ENCODE measurements around the gene SCGN.

Gene SCGN

GRCh38 chr6:25681848-25682247, 29.8 kb downstream of the SCGN start:
- H3K9me3 ChIP-seq (ENCODE audit: control insufficient read depth, low read length) = no peaks in the 10 kb centered on the region
- H3K14ac ChIP-seq (ENCODE audit: low read length in 2 of 2) = no peak overlapping the region
- DNase-seq = no peak
- H3K4me2 ChIP-seq (ENCODE audit: low read length, poor library complexity, severe bottlenecking) = no peak overlapping the region
- no peak overlapping the region for H2AK5ac ChIP-seq (ENCODE audit: low read length, severe bottlenecking)
- no peak overlapping the region for H4K8ac ChIP-seq (ENCODE audit: low read length)
- no peak overlapping the region for H3K9ac ChIP-seq (ENCODE audit: low read length)
- no peaks in the 10 kb centered on the region for H3K36me3 ChIP-seq (ENCODE audit: control insufficient read depth in 1 of 2, insufficient read depth in 2 of 2, low read depth in 1 of 2, low read length in 2 of 2)
- H3K4me1 ChIP-seq (ENCODE audit: control insufficient read depth, insufficient read depth, low read depth, low read length) = no peaks in the 10 kb centered on the region
- H2BK15ac ChIP-seq (ENCODE audit: low read depth, poor library complexity, severe bottlenecking) = no peak overlapping the region
- H3K27ac ChIP-seq (ENCODE audit: low read length, poor library complexity, severe bottlenecking) = no peak overlapping the region
- no peak overlapping the region for H3K4ac ChIP-seq (ENCODE audit: low read depth in 1 of 2, low read length in 2 of 2)
- H3K79me1 ChIP-seq (replicated peaks; ENCODE audit: low read length, poor library complexity, severe bottlenecking) = no peaks in the 10 kb centered on the region
- H2BK120ac ChIP-seq (ENCODE audit: low read depth, low read length) = no peak overlapping the region
- H4K91ac ChIP-seq (ENCODE audit: low read length) = no peak overlapping the region
- H3K18ac ChIP-seq (ENCODE audit: low read depth in 1 of 2, low read length in 2 of 2) = no peak overlapping the region
- 73% methylated on average over 1 of the region's 3 CpGs for WGBS
- peaks cover 0 to 26% of the 10 kb centered on the region in 2 experiments for H3K27me3 ChIP-seq (ENCODE audit: control insufficient read depth in 1 of 2, insufficient read depth in 1 of 2, low read length in 2 of 2)
- no peak overlapping the region for H3K23ac ChIP-seq (ENCODE audit: low read length in 2 of 2)
- H2BK5ac ChIP-seq (ENCODE audit: low read depth, low read length, poor library complexity, severe bottlenecking) = no peak overlapping the region
- no peak overlapping the region for H2AFZ ChIP-seq (ENCODE audit: low read depth, low read length)
- no peak overlapping the region for H2BK12ac ChIP-seq (ENCODE audit: low read length in 2 of 2)
- H3K4me3 ChIP-seq (ENCODE audit: insufficient read depth in 1 of 2, low read depth in 1 of 2, low read length in 2 of 2) = no peak overlapping the region

DNA sequence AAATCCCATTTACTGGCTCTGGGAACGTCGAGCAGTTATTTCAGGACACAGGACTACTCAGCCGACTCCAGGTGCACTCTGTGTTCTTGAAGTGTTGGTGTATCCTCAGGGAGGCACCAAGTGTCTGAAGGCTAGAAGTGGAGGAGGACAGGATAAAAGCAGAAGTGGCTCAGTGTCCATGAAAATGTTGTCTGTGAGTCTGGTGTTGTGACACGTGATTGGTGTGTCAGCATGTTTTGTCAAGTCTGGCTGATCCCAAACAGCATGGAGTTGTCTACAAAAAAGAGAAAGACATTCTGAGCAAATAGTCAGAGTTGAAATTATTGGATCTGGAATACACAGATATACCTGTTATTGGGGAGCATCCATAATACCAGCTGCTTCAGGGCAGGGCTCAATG, 30.3 kb downstream of the SCGN start:
- no peak overlapping the region for H3K4me3 ChIP-seq (ENCODE audit: insufficient read depth in 1 of 2, low read depth in 1 of 2, low read length in 2 of 2)
- no peak overlapping the region for H2AK5ac ChIP-seq (ENCODE audit: low read length, severe bottlenecking)
- no peaks in the 10 kb centered on the region for H3K4me1 ChIP-seq (ENCODE audit: control insufficient read depth, insufficient read depth, low read depth, low read length)
- no peaks in the 10 kb centered on the region for H3K36me3 ChIP-seq (ENCODE audit: control insufficient read depth in 1 of 2, insufficient read depth in 2 of 2, low read depth in 1 of 2, low read length in 2 of 2)
- H3K9me3 ChIP-seq (ENCODE audit: control insufficient read depth, low read length) = no peaks in the 10 kb centered on the region
- H3K27me3 ChIP-seq (ENCODE audit: control insufficient read depth in 1 of 2, insufficient read depth in 1 of 2, low read length in 2 of 2) = peaks cover 0 to 26% of the 10 kb centered on the region in 2 experiments
- no peak overlapping the region for H2BK12ac ChIP-seq (ENCODE audit: low read length in 2 of 2)
- no peak overlapping the region for H2BK120ac ChIP-seq (ENCODE audit: low read depth, low read length)
- H3K4ac ChIP-seq (ENCODE audit: low read depth in 1 of 2, low read length in 2 of 2) = no peak overlapping the region
- H3K14ac ChIP-seq (ENCODE audit: low read length in 2 of 2) = no peak overlapping the region
- no peak overlapping the region for H2BK5ac ChIP-seq (ENCODE audit: low read depth, low read length, poor library complexity, severe bottlenecking)
- no peak for DNase-seq
- no peak overlapping the region for H2AFZ ChIP-seq (ENCODE audit: low read depth, low read length)
- no peak overlapping the region for H4K91ac ChIP-seq (ENCODE audit: low read length)
- no peak overlapping the region for H2BK15ac ChIP-seq (ENCODE audit: low read depth, poor library complexity, severe bottlenecking)
- no peak overlapping the region for H3K23ac ChIP-seq (ENCODE audit: low read length in 2 of 2)
- H3K27ac ChIP-seq (ENCODE audit: low read length, poor library complexity, severe bottlenecking) = no peak overlapping the region
- no peak overlapping the region for H4K8ac ChIP-seq (ENCODE audit: low read length)
- no peak overlapping the region for H3K9ac ChIP-seq (ENCODE audit: low read length)
- no peak overlapping the region for H3K4me2 ChIP-seq (ENCODE audit: low read length, poor library complexity, severe bottlenecking)
- no peak overlapping the region for H3K18ac ChIP-seq (ENCODE audit: low read depth in 1 of 2, low read length in 2 of 2)
- H3K79me1 ChIP-seq (replicated peaks; ENCODE audit: low read length, poor library complexity, severe bottlenecking) = no peaks in the 10 kb centered on the region
- WGBS = 75% methylated on average over 4 of the region's 4 CpGs

- Histone ChIP-seq H2BK12ac (ENCODE audit: low read length in 2 of 2) (no peak overlapping the region), H3K4ac (ENCODE audit: low read depth in 1 of 2, low read length in 2 of 2) (no peak overlapping the region), H3K4me2 (ENCODE audit: low read length, poor library complexity, severe bottlenecking) (no peak overlapping the region), H3K9me3 (ENCODE audit: control insufficient read depth, low read length) (no peaks in the 10 kb centered on the region), H3K4me1 (ENCODE audit: control insufficient read depth, insufficient read depth, low read depth, low read length) (no peaks in the 10 kb centered on the region), H3K18ac (ENCODE audit: low read depth in 1 of 2, low read length in 2 of 2) (no peak overlapping the region), H4K8ac (ENCODE audit: low read length) (no peak overlapping the region), H3K27ac (ENCODE audit: low read length, poor library complexity, severe bottlenecking) (no peak overlapping the region), H2AK5ac (ENCODE audit: low read length, severe bottlenecking) (no peak overlapping the region), H4K91ac (ENCODE audit: low read length) (no peak overlapping the region), H3K23ac (ENCODE audit: low read length in 2 of 2) (no peak overlapping the region), H2BK5ac (ENCODE audit: low read depth, low read length, poor library complexity, severe bottlenecking) (no peak overlapping the region), H2BK120ac (ENCODE audit: low read depth, low read length) (no peak overlapping the region), H3K27me3 (ENCODE audit: control insufficient read depth in 1 of 2, insufficient read depth in 1 of 2, low read length in 2 of 2) (peaks cover 0 to 19% of the 10 kb centered on the region in 2 experiments), H3K9ac (ENCODE audit: low read length) (no peak overlapping the region), H3K79me1 (replicated peaks; ENCODE audit: low read length, poor library complexity, severe bottlenecking) (no peaks in the 10 kb centered on the region), H3K36me3 (ENCODE audit: control insufficient read depth in 1 of 2, insufficient read depth in 2 of 2, low read depth in 1 of 2, low read length in 2 of 2) (no peaks in the 10 kb centered on the region), H2BK15ac (ENCODE audit: low read depth, poor library complexity, severe bottlenecking) (no peak overlapping the region), H3K14ac (ENCODE audit: low read length in 2 of 2) (no peak overlapping the region), H2AFZ (ENCODE audit: low read depth, low read length) (no peak overlapping the region), H3K4me3 (ENCODE audit: insufficient read depth in 1 of 2, low read depth in 1 of 2, low read length in 2 of 2) (no peak overlapping the region)
- no peak for DNase-seq
- WGBS = 100% methylated on average over 1 of the region's 2 CpGs
These were observed 32.5 kb downstream of the SCGN start for GRCh38 chr6:25684565-25684964.

DNA sequence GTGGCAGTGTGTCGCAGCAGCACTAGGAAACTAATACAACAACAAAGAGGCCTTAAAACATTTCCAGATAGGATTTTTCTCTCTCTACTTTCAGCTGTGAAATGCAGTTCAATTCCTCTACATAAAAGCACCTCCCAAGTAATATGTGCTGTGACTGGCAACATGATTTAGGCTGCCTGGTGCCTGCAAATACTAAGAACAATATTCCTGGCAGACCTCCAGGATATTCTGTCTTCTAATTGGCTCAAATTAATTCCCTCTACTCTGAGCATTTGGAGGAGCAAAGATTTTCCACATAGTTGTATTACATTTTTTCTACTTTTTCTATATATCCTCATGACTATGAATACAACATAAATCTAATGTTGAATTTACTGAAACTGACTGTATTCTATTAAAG, 33.2 kb downstream of the SCGN start:
- 89% methylated on average over 1 of the region's 1 CpG for WGBS
- no peaks in the 10 kb centered on the region for H3K79me1 ChIP-seq (replicated peaks; ENCODE audit: low read length, poor library complexity, severe bottlenecking)
- H3K23ac ChIP-seq (ENCODE audit: low read length in 2 of 2) = no peak overlapping the region

More for the DNA sequence above, 33.2 kb downstream of the SCGN start:
- no peak overlapping the region for H3K18ac ChIP-seq (ENCODE audit: low read depth in 1 of 2, low read length in 2 of 2)
- H2AK5ac ChIP-seq (ENCODE audit: low read length, severe bottlenecking) = no peak overlapping the region
- no peak overlapping the region for H3K4me2 ChIP-seq (ENCODE audit: low read length, poor library complexity, severe bottlenecking)
- H2BK120ac ChIP-seq (ENCODE audit: low read depth, low read length) = no peak overlapping the region
- no peaks in the 10 kb centered on the region for H3K36me3 ChIP-seq (ENCODE audit: control insufficient read depth in 1 of 2, insufficient read depth in 2 of 2, low read depth in 1 of 2, low read length in 2 of 2)
- H3K4me1 ChIP-seq (ENCODE audit: control insufficient read depth, insufficient read depth, low read depth, low read length) = no peaks in the 10 kb centered on the region
- H3K27ac ChIP-seq (ENCODE audit: low read length, poor library complexity, severe bottlenecking) = no peak overlapping the region
- no peak overlapping the region for H2AFZ ChIP-seq (ENCODE audit: low read depth, low read length)
- no peak overlapping the region for H2BK5ac ChIP-seq (ENCODE audit: low read depth, low read length, poor library complexity, severe bottlenecking)
- H2BK12ac ChIP-seq (ENCODE audit: low read length in 2 of 2) = no peak overlapping the region
- H3K9me3 ChIP-seq (ENCODE audit: control insufficient read depth, low read length) = no peaks in the 10 kb centered on the region
- no peak for DNase-seq
- H4K8ac ChIP-seq (ENCODE audit: low read length) = no peak overlapping the region
- H3K14ac ChIP-seq (ENCODE audit: low read length in 2 of 2) = no peak overlapping the region
- no peak overlapping the region for H3K4ac ChIP-seq (ENCODE audit: low read depth in 1 of 2, low read length in 2 of 2)
- no peak overlapping the region for H3K4me3 ChIP-seq (ENCODE audit: insufficient read depth in 1 of 2, low read depth in 1 of 2, low read length in 2 of 2)
- H3K27me3 ChIP-seq (ENCODE audit: control insufficient read depth in 1 of 2, insufficient read depth in 1 of 2, low read length in 2 of 2) = peaks cover 0 to 17% of the 10 kb centered on the region in 2 experiments
- no peak overlapping the region for H3K9ac ChIP-seq (ENCODE audit: low read length)
- no peak overlapping the region for H2BK15ac ChIP-seq (ENCODE audit: low read depth, poor library complexity, severe bottlenecking)
- H4K91ac ChIP-seq (ENCODE audit: low read length) = no peak overlapping the region
